Panc1 (cell line): ENCODE data around the gene PCBP4. TPM values are rescaled to one million over a fixed set of nuclear protein-coding genes. Genes with fewer than 3 reads are reported as not detected.

ENCODE experiments used
- ATAC-seq: fragments of 200-7000 bp; cut with Tn5 transposase; 2 replicates; pipeline ENCODE4 v1.9.1; 2020; ENCODE audit warnings: mild to moderate bottlenecking, moderate library complexity
- BruUV-seq: library from RNA; stranded (reverse); fragments of 400-500 nt; replicated peaks from 2 replicates; lab custom pipeline; 2021; lab: Mats Ljungman, UMichigan
- CTCF ChIA-PET: fragments of 300-600 bp; sonication (Branson Sonifier 250); formaldehyde crosslinking; loops from one replicate; lab custom pipeline; 2022; ENCODE audit warnings: antibody characterized with exemption; lab: Charles Lee
- POLR2A ChIA-PET: fragments of 300-600 bp; sonication (Branson Sonifier 250); formaldehyde crosslinking; loops from one replicate; lab custom pipeline; 2022; ENCODE audit warnings: antibody characterized with exemption; lab: Charles Lee
- DNase-seq: peaks from one replicate; pipeline ENCODE4 v3.0.0-alpha.2; 2010; ENCODE audit warnings: low read depth, low spot score
- H3K27ac ChIP-seq: 2 replicates; pipeline ENCODE4 v1.5.1; 2011; ENCODE audit warnings: mild to moderate bottlenecking, low read length, inconsistent platforms
- H3K27me3 ChIP-seq: fragments of 200-500 bp; sonication (Bioruptor generic); 2 replicates; pipeline ENCODE4 v1.6.0; 2014; ENCODE audit warnings: low read length, inconsistent platforms; ENCODE audit not compliant: control insufficient read depth, insufficient read depth
- H3K36me3 ChIP-seq: fragments of 200-500 bp; sonication (Bioruptor generic); 2 replicates; pipeline ENCODE4 v1.5.1; 2014; ENCODE audit warnings: inconsistent platforms, mild to moderate bottlenecking, low read length, moderate library complexity; ENCODE audit not compliant: control insufficient read depth, insufficient read depth
- H3K4me1 ChIP-seq: 2 replicates; pipeline ENCODE4 v1.5.1; 2011; ENCODE audit warnings: inconsistent platforms, mild to moderate bottlenecking, low read length, moderate library complexity; ENCODE audit not compliant: control insufficient read depth, insufficient read depth
- H3K4me3 ChIP-seq, 2 experiments: 2 replicates each; pipeline ENCODE4 v1.5.1; 2011 to 2012; ENCODE audit warnings: low read depth in 2 of 2, low read length in 2 of 2, mild to moderate bottlenecking in 2 of 2, inconsistent platforms in 1 of 2, moderate library complexity in 1 of 2
- H3K9me3 ChIP-seq: fragments of 200-500 bp; sonication (Bioruptor generic); 2 replicates; pipeline ENCODE4 v1.5.1; 2014; ENCODE audit warnings: low read depth, mild to moderate bottlenecking, inconsistent platforms, low read length, moderate library complexity; ENCODE audit not compliant: control insufficient read depth, insufficient read depth
- POLR2AphosphoS5 ChIP-seq: IDR thresholded peaks from 2 replicates; pipeline ENCODE4 v1.6.1; 2012; ENCODE audit warnings: mild to moderate bottlenecking, low read depth, low read length, moderate library complexity
- SIN3A ChIP-seq: IDR thresholded peaks from 2 replicates; pipeline ENCODE4 v1.6.1; 2012; ENCODE audit warnings: low read depth, mild to moderate bottlenecking, low read length, moderate library complexity, borderline replicate concordance; ENCODE audit not compliant: insufficient read depth
- TCF7L2 ChIP-seq: IDR thresholded peaks from 2 replicates; pipeline ENCODE4 v1.6.1; 2011; ENCODE audit warnings: mild to moderate bottlenecking, low read depth, low read length, inconsistent platforms
- in situ Hi-C: cut with HindIII; loops from 2 replicates; pipeline ENCODE4 v1.10.0; 2016; ENCODE audit warnings: low sequenced_read_pairs, low pct_unique_long_range_greater_than_20kb
- intact Hi-C: fragments of 100-400 bp; cut with micrococcal nuclease; formaldehyde crosslinking; loops from one replicate; pipeline ENCODE4 v1.10.0; 2022; ENCODE audit not compliant: unreplicated experiment
- total RNA-seq: library from RNA; stranded (reverse); gene quantifications from one replicate; pipeline ENCODE4 v1.2.1, GENCODE V29; 2021; ENCODE audit not compliant: unreplicated experiment
- TF ChIP-seq, protein P1 (sequence below): fragments of 450-650 bp; IDR thresholded peaks from 2 replicates; pipeline ENCODE4 v1.5.1; 2017; ENCODE audit warnings: mild to moderate bottlenecking
- TF ChIP-seq, protein P2 (sequence below), 2 experiments: IDR thresholded peaks; 2 replicates each; pipeline ENCODE4 v1.6.1; 2011 to 2012; ENCODE audit warnings: low read depth in 2 of 2, control low read depth in 1 of 2, low read length in 1 of 2, mild to moderate bottlenecking in 1 of 2, moderate library complexity in 1 of 2; ENCODE audit not compliant: insufficient read depth in 1 of 2

PCBP4 gene
- total RNA-seq, 1 experiment from 2014 or later, result 58.0 TPM

DNA sequence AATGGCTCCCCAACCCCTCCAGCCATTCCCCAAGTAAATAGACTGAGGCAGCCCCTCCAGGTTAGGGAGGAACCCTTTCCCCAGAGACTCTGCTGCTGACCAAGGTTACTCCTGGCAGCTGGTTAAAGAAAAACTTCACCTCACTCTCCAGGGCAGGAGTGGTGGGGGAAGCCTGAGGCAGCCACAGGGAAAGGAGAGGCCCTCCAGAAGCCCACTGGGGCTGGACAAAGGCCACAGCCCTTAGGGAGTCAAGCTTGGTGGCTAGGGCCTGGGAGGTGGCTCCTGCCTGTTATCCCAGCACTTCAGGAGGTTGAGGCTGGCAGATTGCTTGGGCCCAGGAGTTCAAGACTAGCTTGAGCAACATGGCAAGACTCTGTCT, 17.0 kb upstream of the PCBP4 start:
- ChIA-PET CTCF (interaction anchor here (0.6 kb wide), 1 partner anchor 41 kb away, joined by 6 read pairs; no protein-coding TSS in a partner anchor), POLR2A (no interaction called here)
- DNase-seq (no peak), ATAC-seq (no peak)
- Histone ChIP-seq H3K27ac (peak overlapping the region; percentile 89; the same call in 1 of the 2 replicates), H3K4me1 (peaks cover 12% of the 10 kb centered on the region), H3K9me3 (no peaks in the 10 kb centered on the region), H3K36me3 (no peaks in the 10 kb centered on the region), H3K4me3 (peak overlapping the region; percentile 63 to 73), H3K27me3 (no peaks in the 10 kb centered on the region)
- BruUV-seq, result no TSS peak
- TF ChIP-seq, protein P1, sequence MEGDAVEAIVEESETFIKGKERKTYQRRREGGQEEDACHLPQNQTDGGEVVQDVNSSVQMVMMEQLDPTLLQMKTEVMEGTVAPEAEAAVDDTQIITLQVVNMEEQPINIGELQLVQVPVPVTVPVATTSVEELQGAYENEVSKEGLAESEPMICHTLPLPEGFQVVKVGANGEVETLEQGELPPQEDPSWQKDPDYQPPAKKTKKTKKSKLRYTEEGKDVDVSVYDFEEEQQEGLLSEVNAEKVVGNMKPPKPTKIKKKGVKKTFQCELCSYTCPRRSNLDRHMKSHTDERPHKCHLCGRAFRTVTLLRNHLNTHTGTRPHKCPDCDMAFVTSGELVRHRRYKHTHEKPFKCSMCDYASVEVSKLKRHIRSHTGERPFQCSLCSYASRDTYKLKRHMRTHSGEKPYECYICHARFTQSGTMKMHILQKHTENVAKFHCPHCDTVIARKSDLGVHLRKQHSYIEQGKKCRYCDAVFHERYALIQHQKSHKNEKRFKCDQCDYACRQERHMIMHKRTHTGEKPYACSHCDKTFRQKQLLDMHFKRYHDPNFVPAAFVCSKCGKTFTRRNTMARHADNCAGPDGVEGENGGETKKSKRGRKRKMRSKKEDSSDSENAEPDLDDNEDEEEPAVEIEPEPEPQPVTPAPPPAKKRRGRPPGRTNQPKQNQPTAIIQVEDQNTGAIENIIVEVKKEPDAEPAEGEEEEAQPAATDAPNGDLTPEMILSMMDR, result no peak
- TF ChIP-seq POLR2AphosphoS5 (no peak), SIN3A (no peak), TCF7L2 (no peak)
- TF ChIP-seq, protein P2, sequence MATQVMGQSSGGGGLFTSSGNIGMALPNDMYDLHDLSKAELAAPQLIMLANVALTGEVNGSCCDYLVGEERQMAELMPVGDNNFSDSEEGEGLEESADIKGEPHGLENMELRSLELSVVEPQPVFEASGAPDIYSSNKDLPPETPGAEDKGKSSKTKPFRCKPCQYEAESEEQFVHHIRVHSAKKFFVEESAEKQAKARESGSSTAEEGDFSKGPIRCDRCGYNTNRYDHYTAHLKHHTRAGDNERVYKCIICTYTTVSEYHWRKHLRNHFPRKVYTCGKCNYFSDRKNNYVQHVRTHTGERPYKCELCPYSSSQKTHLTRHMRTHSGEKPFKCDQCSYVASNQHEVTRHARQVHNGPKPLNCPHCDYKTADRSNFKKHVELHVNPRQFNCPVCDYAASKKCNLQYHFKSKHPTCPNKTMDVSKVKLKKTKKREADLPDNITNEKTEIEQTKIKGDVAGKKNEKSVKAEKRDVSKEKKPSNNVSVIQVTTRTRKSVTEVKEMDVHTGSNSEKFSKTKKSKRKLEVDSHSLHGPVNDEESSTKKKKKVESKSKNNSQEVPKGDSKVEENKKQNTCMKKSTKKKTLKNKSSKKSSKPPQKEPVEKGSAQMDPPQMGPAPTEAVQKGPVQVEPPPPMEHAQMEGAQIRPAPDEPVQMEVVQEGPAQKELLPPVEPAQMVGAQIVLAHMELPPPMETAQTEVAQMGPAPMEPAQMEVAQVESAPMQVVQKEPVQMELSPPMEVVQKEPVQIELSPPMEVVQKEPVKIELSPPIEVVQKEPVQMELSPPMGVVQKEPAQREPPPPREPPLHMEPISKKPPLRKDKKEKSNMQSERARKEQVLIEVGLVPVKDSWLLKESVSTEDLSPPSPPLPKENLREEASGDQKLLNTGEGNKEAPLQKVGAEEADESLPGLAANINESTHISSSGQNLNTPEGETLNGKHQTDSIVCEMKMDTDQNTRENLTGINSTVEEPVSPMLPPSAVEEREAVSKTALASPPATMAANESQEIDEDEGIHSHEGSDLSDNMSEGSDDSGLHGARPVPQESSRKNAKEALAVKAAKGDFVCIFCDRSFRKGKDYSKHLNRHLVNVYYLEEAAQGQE (IDR thresholded peaks at IDR 0.05; ENCODE audit: insufficient read depth in 1 of 2, low read depth in 2 of 2, low read length in 1 of 2), result no peak
- intact Hi-C loops (no loop called here), in situ Hi-C loops (no loop called here)

DNA sequence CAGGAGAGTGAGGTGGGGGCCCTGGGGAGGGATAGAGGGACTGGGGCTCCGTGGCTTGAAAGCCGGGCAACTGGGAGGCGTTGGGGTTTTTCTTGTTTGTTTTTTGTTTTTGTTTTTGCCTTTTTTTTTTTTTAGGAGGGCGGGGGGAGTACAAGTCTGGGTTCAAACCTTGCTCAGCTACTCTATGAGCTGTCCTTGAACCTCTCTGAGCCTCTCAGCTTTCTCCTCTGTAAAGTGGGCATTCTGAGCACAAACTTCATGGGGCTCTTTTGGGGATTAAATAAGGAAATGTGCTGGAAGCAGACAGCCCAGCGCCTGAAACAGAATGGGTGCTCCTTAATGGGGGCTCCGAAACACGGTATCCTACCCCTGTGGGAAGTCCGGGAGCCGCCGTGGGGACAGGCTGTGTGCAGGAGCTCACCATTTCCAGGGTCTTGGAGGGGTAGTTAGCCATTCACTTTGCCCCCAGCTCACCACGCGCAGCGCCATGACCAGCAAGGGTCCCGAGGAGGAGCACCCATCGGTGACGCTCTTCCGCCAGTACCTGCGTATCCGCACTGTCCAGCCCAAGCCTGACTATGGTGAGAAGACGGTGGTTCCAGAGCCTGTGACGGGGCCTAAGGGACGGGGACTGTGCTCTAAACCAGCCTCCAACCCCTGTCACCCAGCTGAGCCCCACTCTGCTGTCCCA, 16.5 kb upstream of the PCBP4 start:
- ChIA-PET POLR2A (interaction anchor here (1.1 kb wide), 1 partner anchor 9 kb away, joined by 3 read pairs; no protein-coding TSS in a partner anchor), CTCF (interaction anchor here (0.6 to 1.6 kb wide), 4 partner anchors 10 to 42 kb away, joined by 3 to 9 read pairs (median 4); partner anchors contain the start of genes ABHD14B and RRP9)
- no peaks in the 10 kb centered on the region for H3K27me3 ChIP-seq
- H3K4me1 ChIP-seq, result peaks cover 12% of the 10 kb centered on the region
- DNase-seq (no peak), ATAC-seq (no peak)
- BruUV-seq, result TSS peak; percentile 98
- TF ChIP-seq TCF7L2, result no peak
- TF ChIP-seq SIN3A, result no peak; the same call in 1 of the 2 replicates
- TF ChIP-seq, protein P2 (IDR thresholded peaks at IDR 0.05; ENCODE audit: insufficient read depth in 1 of 2, low read depth in 2 of 2, low read length in 1 of 2), result no peak
- TF ChIP-seq, protein P1, result no peak
- no peak for TF ChIP-seq POLR2AphosphoS5
- H3K4me3 ChIP-seq, result peak overlapping the region; percentile 63 to 73
- H3K36me3 ChIP-seq, result no peaks in the 10 kb centered on the region
- in situ Hi-C loops, result no loop called here
- intact Hi-C loops, result no loop called here
- no peaks in the 10 kb centered on the region for H3K9me3 ChIP-seq
- peak overlapping the region; percentile 89 for H3K27ac ChIP-seq
